HG03469 (cell line): ENCODE measurements around the gene APOBEC4.

Source experiments
- ATAC-seq: cut with Tn5 transposase; IDR thresholded peaks from one replicate; pipeline ENCODE4 v1.9.1; 2021; ENCODE audit warnings: mild to moderate bottlenecking, moderate library complexity, moderate number of reproducible peaks; ENCODE audit not compliant: unreplicated experiment

The APOBEC4 gene

GRCh38 chr1:183605904-183606303 lies 47.2 kb downstream of the APOBEC4 start:
- no peak for ATAC-seq

GRCh38 chr1:183604815-183605214 lies 48.3 kb downstream of the APOBEC4 start:
- no peak for ATAC-seq

- no peak for ATAC-seq
Measured at GRCh38 chr1:183604038-183604808, 48.9 kb downstream of the APOBEC4 start.

- no peak for ATAC-seq
Measured at GRCh38 chr1:183602510-183602909, 50.6 kb downstream of the APOBEC4 start.

GRCh38 chr1:183600634-183601033 lies 52.5 kb downstream of the APOBEC4 start:
- ATAC-seq = no peak

GRCh38 chr1:183600136-183600535 lies 53.0 kb downstream of the APOBEC4 start:
- no peak for ATAC-seq

GRCh38 chr1:183598386-183598785 lies 54.7 kb downstream of the APOBEC4 start:
- ATAC-seq = no peak

GRCh38 chr1:183597656-183598347 lies 55.3 kb downstream of the APOBEC4 start:
- no peak for ATAC-seq

- no peak for ATAC-seq
Measured at GRCh38 chr1:183596500-183596899, 56.6 kb downstream of the APOBEC4 start.
